Germinal center (tissue), 1 donor: ENCODE data around the gene KLHL33.
"Not testable (repeated sequence)": the region's sequence is repeated elsewhere in the genome, so short reads cannot be mapped to it uniquely, and the experiment has no call there.

Experiments
- DNase-seq: peaks from one replicate; pipeline ENCODE4 v3.0.0; 2012; ENCODE audit warnings: mixed read lengths, low spot score

Gene KLHL33

DNA sequence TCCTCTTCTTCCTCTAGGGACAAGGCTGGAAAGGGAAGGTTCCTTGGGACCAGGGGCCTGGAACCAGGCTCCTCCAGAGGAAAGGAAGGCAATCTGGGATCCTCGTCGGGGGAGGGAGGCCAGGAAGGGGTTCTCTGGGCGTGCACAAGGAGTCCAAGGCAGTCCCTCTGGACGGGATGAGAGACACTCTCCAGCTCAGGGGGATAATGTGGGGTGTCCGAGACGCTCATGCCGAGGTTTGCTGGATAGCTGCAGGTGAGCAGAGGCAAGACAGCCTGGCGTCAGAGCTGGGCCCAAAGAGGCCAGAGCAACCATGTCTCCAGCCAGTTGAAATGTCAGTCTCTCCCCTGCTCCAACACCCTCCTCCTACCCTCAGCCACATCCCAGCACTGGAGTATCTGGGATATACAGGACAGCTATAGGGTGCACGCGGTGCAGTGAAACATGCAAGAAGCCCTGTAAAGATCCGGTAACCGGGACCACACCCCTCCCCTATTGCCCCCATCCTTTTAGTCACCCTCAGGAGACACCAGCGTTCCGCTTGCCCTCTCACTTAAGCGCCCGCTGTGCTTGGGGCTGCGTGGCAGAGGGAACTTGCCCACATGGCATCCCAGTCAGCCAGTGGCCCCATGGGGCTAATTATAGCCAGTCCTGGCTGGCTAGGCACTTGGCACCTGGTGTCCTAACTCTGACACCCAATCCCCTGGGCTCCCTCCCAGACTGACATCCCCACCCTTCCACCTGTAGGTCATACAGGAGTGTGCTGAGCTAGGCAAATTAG is at the start of gene KLHL33:
Gene KLHL33 (minus strand): TSS at position 585 of the 781 bp plus-strand sequence. CDS start 355 bp downstream, at position 230.
- no peak for DNase-seq

DNA sequence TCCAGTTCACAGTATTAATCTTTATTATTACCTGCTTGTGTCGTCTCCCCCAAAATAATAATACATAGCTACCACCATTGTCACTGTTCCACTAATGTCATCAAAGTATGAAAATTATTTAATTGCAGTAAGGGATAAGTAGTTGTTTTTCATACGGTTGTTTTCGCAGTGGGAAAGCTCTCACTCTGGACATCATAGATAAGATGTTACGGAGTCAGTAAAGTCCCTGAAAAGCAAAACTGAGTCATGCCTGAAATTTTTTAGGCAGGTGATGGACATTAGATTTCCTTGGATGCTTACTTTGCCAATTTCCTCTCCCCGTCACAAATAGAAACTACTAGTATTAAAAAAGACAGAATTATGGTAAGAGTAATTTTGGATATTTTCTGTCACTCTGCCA is 46.4 kb upstream of the KLHL33 start:
- DNase-seq = no peak

GRCh38 chr14:20478894-20479293 is 42.9 kb upstream of the KLHL33 start:
- no peak for DNase-seq

GRCh38 chr14:20477211-20477876 is 41.4 kb upstream of the KLHL33 start:
- DNase-seq = peak; percentile 42

DNA sequence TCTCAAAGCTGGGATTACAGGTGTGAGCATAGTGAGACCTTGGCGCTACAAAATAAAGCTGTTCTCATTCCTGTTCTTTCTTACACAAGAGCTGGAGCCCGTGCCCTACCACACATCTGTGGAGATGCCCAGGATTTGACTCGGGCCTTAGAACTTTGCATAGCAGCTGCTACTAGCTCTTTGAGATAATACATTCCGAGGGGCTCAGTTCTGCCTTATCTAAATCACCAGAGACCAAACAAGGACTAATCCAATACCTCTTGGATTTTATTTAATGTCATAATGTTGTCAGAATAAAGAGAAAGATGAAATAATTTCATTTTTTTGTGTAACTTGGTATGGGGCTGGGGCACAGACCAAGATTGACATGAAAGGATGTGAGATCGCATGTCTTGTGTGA is 40.8 kb upstream of the KLHL33 start:
- DNase-seq = no peak

DNA sequence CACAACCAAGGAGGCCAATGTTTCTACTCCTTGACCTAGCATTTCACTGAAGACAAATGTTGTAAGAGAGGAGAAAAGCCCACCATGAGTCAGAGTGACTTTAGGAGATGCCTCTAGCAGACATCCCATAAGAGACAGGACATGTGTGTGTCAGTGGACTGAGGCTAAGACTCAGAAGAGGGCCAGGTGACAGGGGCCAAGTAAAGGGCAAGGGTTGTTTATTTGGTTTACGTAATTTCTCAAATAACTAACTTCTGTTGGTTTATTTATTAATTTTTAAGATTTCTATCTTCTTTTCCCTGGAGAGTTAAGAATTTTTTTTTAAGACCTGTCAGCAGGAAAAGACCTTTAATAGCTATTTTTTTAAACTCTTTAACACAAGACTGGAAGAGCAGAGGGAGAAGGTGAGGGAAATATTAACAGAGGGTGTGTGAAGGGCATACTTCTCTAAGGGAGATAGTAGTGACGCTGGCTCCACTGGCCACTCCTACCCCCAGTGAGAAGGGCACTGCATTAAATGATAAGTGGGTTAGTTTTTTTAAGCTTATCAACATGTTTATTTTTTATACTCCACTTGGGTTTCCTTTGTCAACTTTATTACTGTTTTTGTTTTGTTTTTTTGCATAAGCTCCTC is 36.7 kb upstream of the KLHL33 start:
- no peak for DNase-seq

DNA sequence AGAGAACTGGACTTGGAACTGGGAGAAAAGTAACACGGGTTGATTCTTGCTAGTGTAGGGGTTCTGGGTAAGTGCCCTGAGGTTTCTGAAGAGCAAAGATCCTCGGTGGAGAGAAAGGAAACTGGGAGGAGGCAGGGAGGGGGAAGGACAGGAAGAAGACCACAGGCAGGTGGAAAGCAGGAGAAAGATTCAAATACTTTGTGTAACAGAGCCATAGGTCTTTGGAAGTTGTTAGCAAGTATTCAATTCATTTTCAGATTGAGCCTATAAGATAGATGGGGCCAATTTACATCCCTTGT is 34.6 kb upstream of the KLHL33 start:
- DNase-seq = no peak

- DNase-seq = peak; percentile 47
Observed at GRCh38 chr14:20469890-20470602, 34.1 kb upstream of the KLHL33 start.

DNA sequence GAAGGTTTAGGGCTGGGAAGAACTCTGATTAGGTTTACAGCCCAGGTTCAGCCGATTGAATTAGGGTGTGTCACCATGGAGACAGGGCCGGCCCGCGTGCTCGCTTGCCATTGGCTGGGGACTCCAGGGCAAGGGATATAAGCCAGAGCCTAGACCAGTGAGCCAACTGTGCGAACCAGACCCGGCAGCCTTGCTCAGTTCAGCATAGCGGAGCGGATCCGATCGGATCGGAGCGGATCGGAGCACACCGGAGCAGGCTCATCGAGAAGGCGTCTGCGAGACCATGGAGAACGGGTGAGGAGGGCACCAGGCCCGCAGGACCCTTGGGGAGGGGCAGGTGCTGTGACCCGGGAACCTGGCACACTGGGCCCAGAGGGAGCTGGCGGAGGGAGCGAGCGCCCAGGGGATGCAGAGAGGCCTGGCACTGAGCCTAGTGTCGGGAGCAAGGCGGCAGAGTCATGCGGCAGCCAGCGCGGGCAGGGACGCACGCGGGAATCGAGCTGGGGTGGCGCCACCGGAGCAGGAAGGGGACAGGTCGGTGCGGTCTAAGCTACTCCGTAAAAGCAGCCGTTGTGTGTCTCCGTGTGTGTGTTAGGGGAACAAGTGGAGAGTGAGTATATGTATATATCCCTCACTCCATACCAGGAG is 33.4 kb upstream of the KLHL33 start, which contains the start of gene PNP:
Gene PNP (plus strand): TSS at position 165 of the 648 bp plus-strand sequence. CDS start 119 bp downstream, at position 284.
- DNase-seq = peak; percentile 95

DNA sequence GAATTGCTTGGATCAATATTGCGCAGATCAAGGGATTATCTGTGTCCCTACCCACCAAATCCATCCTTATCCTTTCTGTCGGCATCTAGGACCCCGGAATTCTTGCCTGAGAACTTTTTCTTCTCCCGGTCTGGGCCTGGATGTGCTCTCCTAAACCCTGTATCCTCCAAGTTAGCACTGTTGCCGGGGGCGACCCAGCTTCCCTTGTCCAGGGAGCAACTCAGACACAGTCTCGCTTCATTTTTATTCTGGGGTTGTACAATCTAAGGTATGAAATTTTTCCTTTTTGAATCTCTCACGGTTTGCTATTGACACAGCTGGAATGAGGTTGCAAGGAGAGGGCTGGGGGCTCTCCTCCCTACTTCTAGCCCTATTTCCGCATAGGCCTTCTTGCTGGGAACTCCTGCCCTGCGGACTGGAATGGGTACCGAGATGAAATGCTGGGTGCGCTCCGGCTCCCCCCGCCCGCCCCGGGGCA is 32.8 kb upstream of the KLHL33 start:
- DNase-seq = no peak

GRCh38 chr14:20461225-20462141 is 25.5 kb upstream of the KLHL33 start, which contains the start of gene PIP4P1:
Gene PIP4P1, minus strand, starts transcription at chr14:20461434. Its CDS starts 109 bp downstream, at chr14:20461325.
- DNase-seq = peak; percentile 93

DNA sequence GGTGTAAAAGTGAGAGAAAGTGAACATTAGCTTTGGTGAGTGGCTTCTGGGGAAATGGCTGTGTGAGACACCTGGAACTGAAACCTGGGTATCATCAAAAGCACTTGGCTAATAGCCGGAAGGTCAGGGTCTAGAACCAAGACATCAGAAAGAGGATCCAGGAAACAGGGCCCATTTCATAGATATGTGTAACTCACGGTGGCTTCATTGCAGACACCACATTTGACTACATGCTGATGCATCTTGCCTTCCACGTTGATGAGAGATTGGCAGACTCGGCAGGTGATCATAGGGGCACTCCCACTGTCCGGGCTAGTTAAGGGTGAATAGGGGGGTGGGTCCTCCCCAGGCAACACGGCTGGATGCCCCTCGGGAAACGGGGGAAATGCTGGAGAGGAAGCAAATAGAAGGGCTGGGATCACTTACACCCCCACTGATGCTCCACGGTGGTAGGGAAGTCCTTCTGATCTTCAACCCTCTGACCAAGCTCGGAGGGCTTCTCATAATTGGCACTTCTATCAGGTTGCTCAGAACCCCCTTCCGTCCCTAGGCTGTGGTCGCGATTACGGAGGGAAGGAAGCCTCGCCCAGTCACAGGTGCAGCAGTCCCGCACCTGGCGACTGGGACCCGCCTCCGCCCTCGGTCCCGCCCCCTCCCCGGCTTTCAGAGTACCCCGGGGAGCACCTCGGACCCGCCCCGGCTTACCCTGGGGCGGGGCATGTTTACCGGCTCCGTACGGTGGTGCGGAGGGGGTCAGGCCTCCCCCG is 24.7 kb upstream of the KLHL33 start:
- peak; percentile 73 for DNase-seq

DNA sequence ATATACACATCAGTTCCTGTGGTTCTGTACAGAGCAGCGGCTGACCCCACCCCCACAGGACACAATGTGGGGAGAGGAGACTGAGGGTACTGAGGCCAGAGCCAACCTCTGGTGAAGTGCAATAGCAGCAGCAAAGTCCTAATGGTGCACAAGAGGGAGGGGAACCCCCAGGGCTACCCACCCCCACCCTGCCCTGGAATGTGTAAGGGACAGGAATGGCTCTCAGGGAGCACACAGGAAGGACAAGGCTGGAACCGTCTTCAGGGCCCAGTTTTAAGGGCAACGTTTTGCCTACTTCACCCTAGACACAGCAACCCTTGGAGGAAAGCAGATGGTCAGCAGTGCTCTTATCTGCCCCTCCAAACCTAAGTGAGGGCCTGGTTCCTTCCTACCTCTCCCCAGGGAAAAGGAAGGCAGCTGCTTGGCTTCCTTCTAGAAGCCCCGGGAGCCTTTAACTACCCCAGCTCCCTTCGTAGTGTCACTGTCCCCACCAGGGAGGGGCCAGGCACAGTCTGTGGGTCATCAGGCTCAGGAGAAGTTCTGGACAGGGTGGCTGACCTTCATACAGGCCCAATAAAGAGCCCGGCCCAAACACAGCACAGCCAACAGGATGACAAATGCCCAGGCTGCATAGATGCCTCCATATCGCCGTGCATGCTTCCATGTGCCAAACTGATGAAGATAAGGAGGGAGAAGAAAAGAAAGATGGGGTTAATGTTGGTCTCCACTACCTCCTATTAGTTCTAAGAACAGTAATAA is 22.2 kb upstream of the KLHL33 start:
- no peak for DNase-seq

DNA sequence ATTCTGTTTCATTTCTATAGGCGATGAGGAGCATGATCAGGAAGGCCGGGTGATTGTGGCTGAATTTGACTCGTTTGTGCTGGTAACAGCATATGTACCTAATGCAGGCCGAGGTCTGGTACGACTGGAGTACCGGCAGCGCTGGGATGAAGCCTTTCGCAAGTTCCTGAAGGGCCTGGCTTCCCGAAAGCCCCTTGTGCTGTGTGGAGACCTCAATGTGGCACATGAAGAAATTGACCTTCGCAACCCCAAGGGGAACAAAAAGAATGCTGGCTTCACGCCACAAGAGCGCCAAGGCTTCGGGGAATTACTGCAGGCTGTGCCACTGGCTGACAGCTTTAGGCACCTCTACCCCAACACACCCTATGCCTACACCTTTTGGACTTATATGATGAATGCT is 21.0 kb upstream of the KLHL33 start:
- no peak for DNase-seq

DNA sequence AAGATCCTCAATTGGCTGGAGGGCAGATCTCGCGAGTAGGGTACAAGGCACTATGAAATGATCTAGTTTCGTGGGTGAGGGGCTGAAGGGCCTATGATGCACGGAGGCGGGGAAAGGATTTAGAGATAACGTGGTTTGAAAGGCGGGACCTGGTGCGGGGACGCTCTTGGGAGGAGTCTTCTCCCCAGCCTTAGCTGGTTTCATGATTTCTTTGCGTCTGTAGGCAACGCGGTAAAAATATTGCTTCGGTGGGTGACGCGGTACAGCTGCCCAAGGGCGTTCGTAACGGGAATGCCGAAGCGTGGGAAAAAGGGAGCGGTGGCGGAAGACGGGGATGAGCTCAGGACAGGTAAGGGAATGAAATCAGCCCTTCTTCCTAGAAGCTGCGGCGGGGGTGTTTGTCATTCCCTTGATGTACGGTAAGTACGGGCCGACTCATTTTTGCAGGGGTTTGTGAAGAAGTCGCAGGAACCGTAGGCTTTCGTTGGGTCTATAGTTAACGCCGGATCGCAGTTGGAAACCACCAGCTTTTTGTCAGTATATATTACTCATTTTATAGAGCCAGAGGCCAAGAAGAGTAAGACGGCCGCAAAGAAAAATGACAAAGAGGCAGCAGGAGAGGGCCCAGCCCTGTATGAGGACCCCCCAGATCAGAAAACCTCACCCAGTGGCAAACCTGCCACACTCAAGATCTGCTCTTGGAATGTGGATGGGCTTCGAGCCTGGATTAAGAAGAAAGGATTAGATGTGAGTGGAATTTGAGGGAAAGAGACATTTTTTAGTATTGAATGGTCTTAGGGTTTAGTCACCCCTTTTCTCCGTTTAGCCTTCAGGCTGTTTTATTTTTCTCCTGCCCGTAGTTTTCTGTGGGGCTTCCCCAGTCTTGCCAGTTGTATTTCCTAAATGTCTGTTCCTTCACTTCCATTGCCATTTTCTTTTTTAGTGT is 19.7 kb upstream of the KLHL33 start:
- peak; percentile 51 for DNase-seq

GRCh38 chr14:20454516-20455354 is 18.8 kb upstream of the KLHL33 start, which contains the start of the genes APEX1 and OSGEP:
Gene APEX1, plus strand, starts transcription at chr14:20455226. Its CDS starts 420 bp downstream, at chr14:20455646.
Gene OSGEP, minus strand, starts transcription at chr14:20454812. Its CDS starts 129 bp downstream, at chr14:20454683.
- peak; percentile 97 for DNase-seq

DNA sequence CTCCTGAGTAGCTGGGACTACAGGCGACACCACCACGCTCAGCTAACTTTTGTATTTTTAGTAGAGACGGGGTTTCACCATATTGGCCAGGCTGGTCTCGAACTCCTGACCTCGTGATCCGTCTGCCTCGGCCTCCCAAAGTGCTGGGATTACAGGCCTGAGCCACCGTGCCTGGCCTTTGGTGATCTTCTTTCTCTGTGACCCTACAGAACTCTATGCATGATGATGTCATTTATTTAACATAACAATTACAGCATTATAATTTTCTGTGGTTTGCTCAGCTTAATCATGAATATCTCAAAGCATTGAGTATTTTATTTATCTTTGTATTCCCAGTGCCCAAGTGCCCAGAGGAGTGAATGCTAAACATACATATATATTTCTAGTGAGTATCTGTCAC is 16.9 kb upstream of the KLHL33 start:
- DNase-seq = not testable (repeated sequence)
